ENCODE measurements around the gene VWA3A. TPM values are rescaled to one million over a fixed set of nuclear protein-coding genes. Genes with fewer than 3 reads are reported as not detected.

VWA3A gene
- total RNA-seq, 1 donor from 2014 or later: 0.56 TPM

DNA sequence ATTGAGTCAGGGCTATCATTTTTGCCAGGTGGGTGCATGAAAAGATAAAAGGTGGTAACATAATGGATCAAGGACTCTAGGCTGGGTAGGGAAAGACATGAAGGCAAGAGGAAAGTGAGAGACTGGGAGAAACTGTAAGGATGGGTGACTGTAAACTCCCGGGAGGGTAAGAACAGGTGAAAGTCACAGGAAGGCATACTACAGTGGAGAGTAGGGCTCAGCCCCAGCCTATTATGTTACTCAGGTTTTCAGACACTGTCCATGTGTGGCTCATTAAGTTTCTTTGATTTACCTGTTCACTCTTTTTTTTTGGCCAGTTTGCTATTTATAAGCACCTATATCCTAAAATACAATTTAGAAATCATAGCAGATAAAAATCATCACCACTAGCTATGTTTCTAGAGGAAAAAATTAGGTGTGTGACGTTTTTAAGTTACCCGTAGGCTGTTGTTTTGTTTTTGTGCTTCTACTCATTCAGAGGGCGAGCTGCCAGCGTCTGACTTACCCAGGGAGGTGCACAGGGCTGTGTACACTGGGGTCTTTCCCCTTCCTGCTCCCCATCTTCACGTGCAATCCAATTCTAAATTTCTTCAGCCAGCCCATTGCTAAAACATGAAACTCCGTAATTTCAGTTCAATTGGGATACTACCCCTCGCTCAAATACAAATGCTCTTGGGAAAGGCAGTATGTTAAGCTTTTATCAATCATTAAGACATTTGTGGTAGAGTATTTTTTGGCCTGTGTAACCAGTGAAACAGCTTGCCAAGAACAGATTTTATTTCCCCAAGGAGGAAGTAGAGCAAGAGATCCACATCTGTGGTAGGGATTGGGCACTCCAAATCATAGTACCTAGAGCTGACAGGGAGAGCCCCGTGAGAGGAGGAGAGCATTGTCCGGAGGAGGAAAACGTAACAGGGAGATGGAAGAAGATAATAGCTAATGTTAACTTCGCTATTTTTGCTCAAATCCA lies 21.7 kb upstream of the VWA3A start:
- H3K4me3 Mint-ChIP-seq (ENCODE audit: unreplicated experiment): no peak overlapping the region
- DNase-seq (ENCODE audit: low spot score): no peak
- H3K27ac Mint-ChIP-seq (ENCODE audit: unreplicated experiment): no peak overlapping the region
- peaks cover 6% of the 10 kb centered on the region for H3K36me3 Mint-ChIP-seq (ENCODE audit: low read depth, unreplicated experiment)
- H3K27me3 Mint-ChIP-seq (ENCODE audit: unreplicated experiment): no peaks in the 10 kb centered on the region
- H3K9me3 Mint-ChIP-seq (ENCODE audit: unreplicated experiment): no peaks in the 10 kb centered on the region
- no peaks in the 10 kb centered on the region for H3K4me1 Mint-ChIP-seq (ENCODE audit: unreplicated experiment)
- TF ChIP-seq, protein P1, sequence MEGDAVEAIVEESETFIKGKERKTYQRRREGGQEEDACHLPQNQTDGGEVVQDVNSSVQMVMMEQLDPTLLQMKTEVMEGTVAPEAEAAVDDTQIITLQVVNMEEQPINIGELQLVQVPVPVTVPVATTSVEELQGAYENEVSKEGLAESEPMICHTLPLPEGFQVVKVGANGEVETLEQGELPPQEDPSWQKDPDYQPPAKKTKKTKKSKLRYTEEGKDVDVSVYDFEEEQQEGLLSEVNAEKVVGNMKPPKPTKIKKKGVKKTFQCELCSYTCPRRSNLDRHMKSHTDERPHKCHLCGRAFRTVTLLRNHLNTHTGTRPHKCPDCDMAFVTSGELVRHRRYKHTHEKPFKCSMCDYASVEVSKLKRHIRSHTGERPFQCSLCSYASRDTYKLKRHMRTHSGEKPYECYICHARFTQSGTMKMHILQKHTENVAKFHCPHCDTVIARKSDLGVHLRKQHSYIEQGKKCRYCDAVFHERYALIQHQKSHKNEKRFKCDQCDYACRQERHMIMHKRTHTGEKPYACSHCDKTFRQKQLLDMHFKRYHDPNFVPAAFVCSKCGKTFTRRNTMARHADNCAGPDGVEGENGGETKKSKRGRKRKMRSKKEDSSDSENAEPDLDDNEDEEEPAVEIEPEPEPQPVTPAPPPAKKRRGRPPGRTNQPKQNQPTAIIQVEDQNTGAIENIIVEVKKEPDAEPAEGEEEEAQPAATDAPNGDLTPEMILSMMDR (IDR thresholded peaks at IDR 0.05; ENCODE audit: unreplicated experiment): no peak

DNA sequence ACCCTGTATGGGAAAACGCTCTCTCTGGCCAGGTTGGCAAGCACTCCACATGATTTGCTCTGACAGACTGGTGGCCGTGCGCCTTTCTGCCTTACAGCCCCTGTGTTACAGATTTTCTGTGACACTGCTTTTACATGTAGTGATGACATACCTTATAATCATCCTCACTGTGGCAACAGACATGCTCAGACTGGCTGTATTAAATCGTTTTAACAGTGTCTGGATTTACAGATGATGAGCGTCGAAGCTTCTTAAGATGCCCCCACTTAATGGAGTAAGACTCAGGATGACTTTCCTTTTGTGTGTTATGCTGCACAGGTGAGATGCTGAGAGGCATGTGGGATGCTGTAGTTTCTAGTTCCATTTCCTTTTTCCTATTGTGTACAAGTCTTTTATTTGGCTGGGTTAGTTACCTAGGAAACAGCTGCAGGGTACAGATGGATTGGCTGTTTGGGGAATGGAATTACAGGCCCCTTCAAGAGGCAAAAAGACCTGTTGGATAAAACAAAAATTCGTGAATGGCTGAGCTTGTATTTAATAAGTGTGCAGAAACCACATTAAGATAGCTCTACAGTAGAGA lies 20.9 kb upstream of the VWA3A start:
- TF ChIP-seq, protein P1 (IDR thresholded peaks at IDR 0.05; ENCODE audit: unreplicated experiment): no peak
- Mint-ChIP-seq H3K9me3 (ENCODE audit: unreplicated experiment) (no peaks in the 10 kb centered on the region), H3K36me3 (ENCODE audit: low read depth, unreplicated experiment) (peaks cover 6% of the 10 kb centered on the region), H3K27me3 (ENCODE audit: unreplicated experiment) (no peaks in the 10 kb centered on the region), H3K4me3 (ENCODE audit: unreplicated experiment) (no peak overlapping the region), H3K4me1 (ENCODE audit: unreplicated experiment) (no peaks in the 10 kb centered on the region), H3K27ac (ENCODE audit: unreplicated experiment) (no peak overlapping the region)
- no peak for DNase-seq (ENCODE audit: low spot score)

DNA sequence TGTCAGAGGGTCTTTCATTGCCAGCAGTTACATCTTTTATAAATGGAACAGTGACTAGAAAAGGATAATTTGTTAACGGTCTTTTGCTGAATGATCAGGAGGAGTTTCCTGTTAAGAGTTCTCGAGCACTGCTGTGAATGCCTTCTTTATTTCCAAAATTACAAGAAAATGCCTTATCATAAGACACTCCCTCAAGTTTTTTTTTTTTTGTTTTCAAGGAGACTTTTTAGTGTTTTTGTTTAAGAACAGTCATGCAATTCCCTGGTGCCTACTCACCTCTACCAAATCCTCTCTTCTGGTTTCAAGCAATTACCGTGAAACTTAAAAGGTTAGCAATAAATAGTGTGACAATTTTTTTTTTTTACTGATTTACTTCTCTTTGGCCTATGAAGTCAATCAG lies 19.0 kb upstream of the VWA3A start:
- H3K4me3 Mint-ChIP-seq (ENCODE audit: unreplicated experiment): no peak overlapping the region
- no peaks in the 10 kb centered on the region for H3K36me3 Mint-ChIP-seq (ENCODE audit: low read depth, unreplicated experiment)
- H3K9me3 Mint-ChIP-seq (ENCODE audit: unreplicated experiment): no peaks in the 10 kb centered on the region
- H3K4me1 Mint-ChIP-seq (ENCODE audit: unreplicated experiment): no peaks in the 10 kb centered on the region
- H3K27me3 Mint-ChIP-seq (ENCODE audit: unreplicated experiment): no peaks in the 10 kb centered on the region
- DNase-seq (ENCODE audit: low spot score): no peak
- H3K27ac Mint-ChIP-seq (ENCODE audit: unreplicated experiment): no peak overlapping the region
- TF ChIP-seq, protein P1 (IDR thresholded peaks at IDR 0.05; ENCODE audit: unreplicated experiment): no peak

DNA sequence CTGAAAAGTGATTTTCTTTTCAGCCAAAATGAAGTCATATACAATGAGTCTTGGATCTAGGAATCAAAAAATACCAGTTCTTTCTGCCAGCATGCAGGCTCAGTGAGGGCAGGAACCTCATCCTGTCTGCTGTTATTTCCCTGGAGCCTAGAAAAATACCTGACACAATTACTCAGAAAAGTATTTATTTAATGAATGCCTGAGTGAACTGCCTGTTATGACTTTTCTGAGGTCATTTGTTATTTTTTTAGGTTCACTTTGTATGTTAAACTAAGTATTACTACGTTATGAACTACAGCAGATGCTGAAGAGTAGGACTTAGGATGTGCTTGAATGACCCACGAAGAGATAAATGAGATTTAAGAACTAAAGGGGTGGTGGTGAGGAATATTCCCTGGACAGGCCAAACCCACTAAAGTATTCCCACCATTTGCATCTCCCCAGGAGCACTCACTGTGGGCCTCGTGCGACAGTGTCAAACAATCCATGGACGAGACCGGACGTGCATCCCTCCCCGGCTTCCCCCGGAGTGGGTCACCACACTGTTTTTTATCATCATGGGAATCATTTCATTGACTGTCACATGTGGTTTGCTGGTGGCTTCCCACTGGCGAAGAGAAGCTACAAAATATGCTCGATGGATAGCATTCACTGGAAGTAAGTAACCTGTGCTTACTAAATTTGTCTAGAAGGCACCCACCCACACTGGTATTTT lies 17.1 kb upstream of the VWA3A start:
- DNase-seq (ENCODE audit: low spot score): no peak
- no peaks in the 10 kb centered on the region for H3K27me3 Mint-ChIP-seq (ENCODE audit: unreplicated experiment)

More for the DNA sequence above, 17.1 kb upstream of the VWA3A start:
- H3K36me3 Mint-ChIP-seq (ENCODE audit: low read depth, unreplicated experiment): no peaks in the 10 kb centered on the region
- TF ChIP-seq, protein P1 (IDR thresholded peaks at IDR 0.05; ENCODE audit: unreplicated experiment): no peak
- no peak overlapping the region for H3K27ac Mint-ChIP-seq (ENCODE audit: unreplicated experiment)
- no peaks in the 10 kb centered on the region for H3K4me1 Mint-ChIP-seq (ENCODE audit: unreplicated experiment)
- no peak overlapping the region for H3K4me3 Mint-ChIP-seq (ENCODE audit: unreplicated experiment)
- no peaks in the 10 kb centered on the region for H3K9me3 Mint-ChIP-seq (ENCODE audit: unreplicated experiment)
